Astrocyte (in vitro differentiated cells and primary cell): ENCODE data around the gene RASGRF2. TPM values are rescaled to one million over a fixed set of nuclear protein-coding genes. Genes with fewer than 3 reads are reported as not detected.
A peak's percentile ranks its signal among the peaks of the same experiment; 100 is the strongest.

ENCODE experiments used
- DNase-seq: peaks from one replicate; pipeline ENCODE4 v3.0.0-alpha.2; 2010; ENCODE audit warnings: low read depth
- FAIRE-seq: peaks from 2 replicates; lab custom pipeline; 2011; peaks lifted over from hg19 to GRCh38; lab: Jason Lieb, UNC
- H2AFZ ChIP-seq: 2 replicates; pipeline ENCODE4 v1.6.0; 2012; ENCODE audit warnings: low read depth, low read length, inconsistent platforms
- H3K27ac ChIP-seq: 2 replicates; pipeline ENCODE4 v1.5.1; 2011; ENCODE audit warnings: low read depth, low read length, inconsistent platforms
- H3K27me3 ChIP-seq: 2 replicates; pipeline ENCODE4 v1.6.0; 2011; ENCODE audit warnings: low read length, inconsistent platforms; ENCODE audit not compliant: insufficient read depth
- H3K36me3 ChIP-seq: 2 replicates; pipeline ENCODE4 v1.5.1; 2011; ENCODE audit warnings: low read length, inconsistent platforms; ENCODE audit not compliant: insufficient read depth
- H3K4me1 ChIP-seq: 2 replicates; pipeline ENCODE4 v1.5.1; 2011; ENCODE audit warnings: low read length, inconsistent platforms; ENCODE audit not compliant: insufficient read depth
- H3K4me2 ChIP-seq: 2 replicates; pipeline ENCODE4 v1.6.0; 2012; ENCODE audit warnings: low read length, inconsistent platforms
- H3K4me3 ChIP-seq: 2 replicates; pipeline ENCODE4 v1.5.1; 2011; ENCODE audit warnings: low read depth, mild to moderate bottlenecking, low read length, inconsistent platforms; ENCODE audit not compliant: insufficient read depth
- H3K79me2 ChIP-seq: 2 replicates; pipeline ENCODE4 v1.6.0; 2012; ENCODE audit warnings: mild to moderate bottlenecking, low read length, inconsistent platforms; ENCODE audit not compliant: insufficient read depth
- H3K9ac ChIP-seq: 2 replicates; pipeline ENCODE4 v1.6.0; 2012; ENCODE audit warnings: mild to moderate bottlenecking, low read length, inconsistent platforms
- H3K9me3 ChIP-seq: 2 replicates; pipeline ENCODE4 v1.5.1; 2012; ENCODE audit warnings: low read depth, mild to moderate bottlenecking, low read length, inconsistent platforms; ENCODE audit not compliant: insufficient read depth
- H4K20me1 ChIP-seq: 2 replicates; pipeline ENCODE4 v1.6.0; 2012; ENCODE audit warnings: low read length, inconsistent platforms; ENCODE audit not compliant: insufficient read depth
- H3K27ac Mint-ChIP-seq: one replicate; pipeline ENCODE4 v1.8.0; 2021; ENCODE audit warnings: mild to moderate bottlenecking, mixed read lengths; ENCODE audit not compliant: unreplicated experiment
- H3K27me3 Mint-ChIP-seq: one replicate; pipeline ENCODE4 v1.8.0; 2021; ENCODE audit warnings: low read depth, mixed read lengths; ENCODE audit not compliant: unreplicated experiment
- H3K36me3 Mint-ChIP-seq: one replicate; pipeline ENCODE4 v1.8.0; 2021; ENCODE audit warnings: low read depth, mixed read lengths; ENCODE audit not compliant: unreplicated experiment
- H3K4me1 Mint-ChIP-seq: one replicate; pipeline ENCODE4 v1.8.0; 2021; ENCODE audit warnings: low read depth, mixed read lengths; ENCODE audit not compliant: unreplicated experiment
- H3K4me3 Mint-ChIP-seq: one replicate; pipeline ENCODE4 v1.8.0; 2021; ENCODE audit warnings: mild to moderate bottlenecking, moderate library complexity, mixed read lengths; ENCODE audit not compliant: unreplicated experiment
- H3K9me3 Mint-ChIP-seq: one replicate; pipeline ENCODE4 v1.8.0; 2021; ENCODE audit warnings: mild to moderate bottlenecking, mixed read lengths; ENCODE audit not compliant: unreplicated experiment
- EZH2 ChIP-seq: IDR thresholded peaks from 2 replicates; pipeline ENCODE4 v1.6.1; 2012; ENCODE audit warnings: mild to moderate bottlenecking, low read length, inconsistent platforms; ENCODE audit not compliant: insufficient read depth
- total RNA-seq: library from RNA; stranded (reverse); gene quantifications from 2 replicates; pipeline ENCODE4 v1.2.1, GENCODE V29; 2021
- TF ChIP-seq, protein P1 (sequence below): IDR thresholded peaks from 2 replicates; pipeline ENCODE4 v1.5.1; 2011; ENCODE audit warnings: low read depth, mild to moderate bottlenecking, inconsistent platforms, low read length, moderate library complexity; ENCODE audit not compliant: insufficient read depth

RASGRF2 gene
- total RNA-seq, 1 donor from 2014 or later, result 8.0 TPM

DNA sequence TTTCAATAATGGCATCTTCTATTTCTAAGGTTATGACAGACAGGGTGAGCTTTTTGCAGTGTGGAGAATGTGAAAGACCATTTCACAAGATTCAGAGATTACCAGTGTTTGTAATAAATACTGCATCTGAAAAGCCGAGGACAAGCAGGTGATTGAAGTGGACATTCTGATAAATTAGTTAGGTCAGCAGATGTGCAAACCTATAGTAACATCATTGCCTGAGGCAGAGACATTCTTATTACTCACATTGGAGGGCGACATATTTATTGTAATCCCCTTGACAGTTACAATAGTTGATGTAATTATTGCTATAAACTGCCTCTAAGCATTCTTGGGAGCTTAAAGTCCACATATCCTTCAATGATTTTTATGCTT is 3.3 kb downstream of the RASGRF2 start:
- peaks cover 15% of the 10 kb centered on the region for H3K4me1 Mint-ChIP-seq

DNA sequence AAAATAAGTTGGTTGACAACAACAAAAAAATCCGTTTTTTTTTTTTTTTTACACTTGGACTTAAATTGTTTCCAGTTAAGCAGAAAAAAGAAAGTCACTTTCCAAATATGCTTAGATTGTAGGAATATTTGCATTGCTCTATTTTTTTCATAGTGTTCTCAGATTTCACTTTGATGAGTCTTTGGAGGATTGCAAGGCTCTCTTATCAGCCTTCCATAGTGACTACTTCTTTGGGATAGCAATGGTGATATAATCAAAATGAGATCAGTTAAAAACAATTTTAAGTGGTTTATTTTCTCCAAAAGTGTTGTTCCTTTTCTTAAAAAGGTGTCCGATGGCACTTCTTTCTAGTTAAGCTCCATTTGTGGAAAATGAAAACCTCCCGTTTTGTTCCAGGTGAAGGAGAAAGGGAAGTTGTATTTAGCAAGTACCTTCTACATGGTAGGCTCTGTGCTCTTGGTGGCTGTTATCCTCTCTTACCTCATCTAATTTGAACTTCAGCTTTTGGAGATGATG is 3.9 kb downstream of the RASGRF2 start:
- Histone ChIP-seq H3K9ac (no peak overlapping the region), H4K20me1 (no peaks in the 10 kb centered on the region), H2AFZ (no peak overlapping the region), H3K36me3 (no peaks in the 10 kb centered on the region), H3K9me3 (no peaks in the 10 kb centered on the region), H3K79me2 (peaks cover 6% of the 10 kb centered on the region), H3K4me1 (peaks cover 30% of the 10 kb centered on the region), H3K4me3 (peak overlapping the region; percentile 32), H3K27me3 (peaks cover 9% of the 10 kb centered on the region), H3K4me2 (peak overlapping the region; percentile 77), H3K27ac (peak overlapping the region; percentile 9)
- TF ChIP-seq EZH2, result no peak
- TF ChIP-seq, protein P1, sequence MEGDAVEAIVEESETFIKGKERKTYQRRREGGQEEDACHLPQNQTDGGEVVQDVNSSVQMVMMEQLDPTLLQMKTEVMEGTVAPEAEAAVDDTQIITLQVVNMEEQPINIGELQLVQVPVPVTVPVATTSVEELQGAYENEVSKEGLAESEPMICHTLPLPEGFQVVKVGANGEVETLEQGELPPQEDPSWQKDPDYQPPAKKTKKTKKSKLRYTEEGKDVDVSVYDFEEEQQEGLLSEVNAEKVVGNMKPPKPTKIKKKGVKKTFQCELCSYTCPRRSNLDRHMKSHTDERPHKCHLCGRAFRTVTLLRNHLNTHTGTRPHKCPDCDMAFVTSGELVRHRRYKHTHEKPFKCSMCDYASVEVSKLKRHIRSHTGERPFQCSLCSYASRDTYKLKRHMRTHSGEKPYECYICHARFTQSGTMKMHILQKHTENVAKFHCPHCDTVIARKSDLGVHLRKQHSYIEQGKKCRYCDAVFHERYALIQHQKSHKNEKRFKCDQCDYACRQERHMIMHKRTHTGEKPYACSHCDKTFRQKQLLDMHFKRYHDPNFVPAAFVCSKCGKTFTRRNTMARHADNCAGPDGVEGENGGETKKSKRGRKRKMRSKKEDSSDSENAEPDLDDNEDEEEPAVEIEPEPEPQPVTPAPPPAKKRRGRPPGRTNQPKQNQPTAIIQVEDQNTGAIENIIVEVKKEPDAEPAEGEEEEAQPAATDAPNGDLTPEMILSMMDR, result no peak
- peak; percentile 72 for DNase-seq
- Mint-ChIP-seq H3K4me3 (no peak overlapping the region), H3K9me3 (peaks cover 4% of the 10 kb centered on the region), H3K36me3 (no peaks in the 10 kb centered on the region), H3K4me1 (peaks cover 15% of the 10 kb centered on the region), H3K27ac (no peak overlapping the region), H3K27me3 (peaks cover 17% of the 10 kb centered on the region)
- FAIRE-seq, result no peak

More for the DNA sequence above, 3.3 kb downstream of the RASGRF2 start:
- Histone ChIP-seq H2AFZ (no peak overlapping the region), H3K4me3 (no peak overlapping the region), H3K27me3 (peaks cover 9% of the 10 kb centered on the region), H3K4me2 (peak overlapping the region; percentile 77), H4K20me1 (no peaks in the 10 kb centered on the region), H3K27ac (no peak overlapping the region), H3K9ac (no peak overlapping the region), H3K79me2 (peaks cover 6% of the 10 kb centered on the region), H3K9me3 (no peaks in the 10 kb centered on the region), H3K4me1 (peaks cover 30% of the 10 kb centered on the region), H3K36me3 (no peaks in the 10 kb centered on the region)
- TF ChIP-seq, protein P1, result no peak
- no peak for TF ChIP-seq EZH2
- DNase-seq (no peak), FAIRE-seq (no peak)
- H3K27ac Mint-ChIP-seq, result no peak overlapping the region
- H3K4me3 Mint-ChIP-seq, result peak overlapping the region; percentile 20
- no peaks in the 10 kb centered on the region for H3K36me3 Mint-ChIP-seq
- peaks cover 17% of the 10 kb centered on the region for H3K27me3 Mint-ChIP-seq
- H3K9me3 Mint-ChIP-seq, result peaks cover 4% of the 10 kb centered on the region

DNA sequence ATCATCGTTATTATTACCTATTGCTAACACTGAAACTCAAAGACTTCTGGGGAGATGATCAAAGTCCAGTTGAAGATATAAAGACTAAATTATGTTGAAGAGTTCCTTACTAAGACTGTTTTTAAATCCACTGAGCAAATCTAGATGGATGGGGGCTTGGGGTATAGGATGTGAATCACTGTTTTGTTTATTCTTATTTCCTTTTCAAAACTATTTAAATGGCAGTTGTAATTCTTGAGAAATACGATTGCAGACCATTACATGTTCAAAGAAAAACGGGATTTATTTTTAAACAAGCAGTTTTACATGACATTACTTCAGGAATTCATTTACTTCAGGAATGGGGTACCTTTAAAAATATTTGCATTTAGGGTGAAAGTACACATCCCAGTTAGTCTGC is 4.3 kb downstream of the RASGRF2 start:
- Mint-ChIP-seq H3K4me1 (peaks cover 15% of the 10 kb centered on the region), H3K27me3 (peaks cover 15% of the 10 kb centered on the region), H3K4me3 (no peak overlapping the region), H3K36me3 (no peaks in the 10 kb centered on the region), H3K27ac (no peak overlapping the region), H3K9me3 (peaks cover 4% of the 10 kb centered on the region)
- DNase-seq (no peak), FAIRE-seq (no peak)
- no peak for TF ChIP-seq EZH2
- TF ChIP-seq, protein P1, result no peak
- Histone ChIP-seq H3K9me3 (no peaks in the 10 kb centered on the region), H4K20me1 (no peaks in the 10 kb centered on the region), H3K4me3 (peak overlapping the region; percentile 32), H2AFZ (no peak overlapping the region), H3K27ac (peak overlapping the region; percentile 9), H3K4me1 (peaks cover 30% of the 10 kb centered on the region), H3K79me2 (peaks cover 6% of the 10 kb centered on the region), H3K9ac (peak overlapping the region; percentile 42), H3K27me3 (peaks cover 4% of the 10 kb centered on the region), H3K4me2 (peak overlapping the region; percentile 77), H3K36me3 (no peaks in the 10 kb centered on the region)
